ENCODE measurements around the gene TNFAIP2. TPM values are rescaled to one million over a fixed set of nuclear protein-coding genes. Genes with fewer than 3 reads are reported as not detected.

TNFAIP2 gene
- total and polyA plus RNA-seq, 2 of the 4 experiments (the other 2 are of a cell fraction), result 6.3 to 9.6 TPM

GRCh38 chr14:103121846-103122584 lies 1.2 kb upstream of the TNFAIP2 start:
- Histone ChIP-seq H3K9me3 (ENCODE audit: control insufficient read depth, insufficient read depth, low read length) (no peaks in the 10 kb centered on the region), H3K36me3 (ENCODE audit: control insufficient read depth, insufficient read depth, low read length) (no peaks in the 10 kb centered on the region), H3K18ac (ENCODE audit: low read depth, low read length) (no peak overlapping the region), H4K91ac (ENCODE audit: insufficient read depth, low read depth, low read length) (peak overlapping the region; percentile 30; the same call in 1 of the 2 replicates), H3K14ac (replicated peaks; ENCODE audit: low read depth, low read length) (no peak overlapping the region), H2BK15ac (ENCODE audit: low read depth, low read length) (no peak overlapping the region), H3K27me3 (ENCODE audit: control insufficient read depth, insufficient read depth, low read length) (peaks cover 6% of the 10 kb centered on the region; the same call in 1 of the 2 replicates), H3K4me1 (ENCODE audit: control insufficient read depth, insufficient read depth, low read length) (peaks cover 20% of the 10 kb centered on the region), H3K9ac (ENCODE audit: low read depth, low read length) (no peak overlapping the region), H4K8ac (ENCODE audit: low read depth in 2 of 2, low read length in 2 of 2) (peak overlapping the region; percentile 45 to 63; a peak in 1 of 4 replicates), H2BK20ac (ENCODE audit: low read depth, low read length) (no peak overlapping the region), H3K4me3 (ENCODE audit: insufficient read depth, low read depth, low read length) (no peak overlapping the region), H3K23ac (ENCODE audit: low read depth, low read length) (no peak overlapping the region), H3K56ac (ENCODE audit: extremely low read depth, insufficient read depth, low read length) (no peak overlapping the region), H4K20me1 (ENCODE audit: insufficient read depth, low read length) (no peaks in the 10 kb centered on the region), H2AFZ (replicated peaks; ENCODE audit: low read length, poor library complexity) (peak overlapping the region; percentile 71), H3K9me1 (ENCODE audit: insufficient read depth, low read length) (no peaks in the 10 kb centered on the region), H2BK5ac (ENCODE audit: low read depth, low read length, poor library complexity, severe bottlenecking) (no peak overlapping the region), H4K5ac (ENCODE audit: low read depth, low read length) (no peak overlapping the region; the same call in 1 of the 2 replicates), H3K79me1 (ENCODE audit: low read depth in 1 of 2, low read length in 2 of 2) (no peaks in the 10 kb centered on the region), H3K4ac (ENCODE audit: low read depth, low read length) (0 out of 2 replicates have a peak overlapping the region, but pooled peaks have one; percentile 41), H3K4me2 (ENCODE audit: low read depth, low read length) (no peak overlapping the region; the same call in 1 of the 2 replicates), H2AK9ac (replicated peaks; ENCODE audit: low read depth, low read length, poor library complexity) (peak overlapping the region; percentile 47), H3K27ac (ENCODE audit: insufficient read depth, low read length) (no peak overlapping the region; the same call in 1 of the 2 replicates), H2AK5ac (ENCODE audit: low read depth, low read length) (peak overlapping the region; percentile 58; the same call in 1 of the 2 replicates), H2BK120ac (ENCODE audit: low read depth, low read length) (no peak overlapping the region)
- BruUV-seq (replicated peaks), result no TSS peak
- ChIA-PET CTCF (no interaction called here), POLR2A (ENCODE audit: unreplicated experiment) (no interaction called here)
- DNase-seq, result peak; percentile 53
- in situ Hi-C loops (cut with MboI; ENCODE audit: low sequenced_read_pairs) (no loop called here), dilution Hi-C loops (cut with HindIII; ENCODE audit: low sequenced_read_pairs, unreplicated experiment) (no loop called here), intact Hi-C loops (cut with micrococcal nuclease) (no loop called here)
- TF ChIP-seq CEBPB (IDR thresholded peaks at IDR 0.05; ENCODE audit: low read depth, low read length) (peak; percentile 77), RAD21 (IDR thresholded peaks at IDR 0.05; ENCODE audit: low read length) (no peak)
- WGBS, 2 experiments (ENCODE audit: extremely low coverage in 2 of 2, insufficient read length in 1 of 2), result 47% methylated on average over 3 of the region's 23 CpGs; no CpG with 5 or more reads in 1 of the 2 experiments
- peak; percentile 56 for ATAC-seq (ENCODE audit: low read depth)

All from IMR-90 (cell line).